IPS-20b (cell line): Measurements from ENCODE around the gene PRKD1.

Source experiments
- H3K27ac ChIP-seq: one replicate; pipeline ENCODE4 v1.5.1; 2013; ENCODE audit warnings: low read length
- H3K27me3 ChIP-seq: 2 replicates; pipeline ENCODE4 v1.6.1; 2013; ENCODE audit warnings: mild to moderate bottlenecking, low read length, inconsistent platforms; ENCODE audit not compliant: insufficient read depth
- H3K36me3 ChIP-seq: 2 replicates; pipeline ENCODE4 v1.6.1; 2013; ENCODE audit warnings: low read depth, mild to moderate bottlenecking, inconsistent platforms, low read length, moderate library complexity; ENCODE audit not compliant: insufficient read depth
- H3K4me1 ChIP-seq: 2 replicates; pipeline ENCODE4 v1.6.1; 2013; ENCODE audit warnings: mild to moderate bottlenecking, control low read depth, inconsistent platforms, low read length, moderate library complexity; ENCODE audit not compliant: insufficient read depth
- H3K4me3 ChIP-seq: 2 replicates; pipeline ENCODE4 v1.5.1; 2013; ENCODE audit warnings: mild to moderate bottlenecking, low read length, inconsistent platforms
- H3K9ac ChIP-seq: 2 replicates; pipeline ENCODE4 v1.6.1; 2013; ENCODE audit warnings: low read depth, mild to moderate bottlenecking, inconsistent platforms, low read length, moderate library complexity
- H3K9me3 ChIP-seq: 2 replicates; pipeline ENCODE4 v1.6.1; 2013; ENCODE audit warnings: mild to moderate bottlenecking, low read depth, low read length, inconsistent platforms; ENCODE audit not compliant: insufficient read depth

The PRKD1 gene

GRCh38 chr14:29579838-29580237, 347.8 kb downstream of the PRKD1 start:
- Histone ChIP-seq H3K27me3 (no peaks in the 10 kb centered on the region), H3K4me3 (no peak overlapping the region), H3K9me3 (no peaks in the 10 kb centered on the region), H3K27ac (no peak overlapping the region), H3K4me1 (no peaks in the 10 kb centered on the region; the same call in 1 of the 2 replicates), H3K36me3 (no peaks in the 10 kb centered on the region), H3K9ac (no peak overlapping the region)

DNA sequence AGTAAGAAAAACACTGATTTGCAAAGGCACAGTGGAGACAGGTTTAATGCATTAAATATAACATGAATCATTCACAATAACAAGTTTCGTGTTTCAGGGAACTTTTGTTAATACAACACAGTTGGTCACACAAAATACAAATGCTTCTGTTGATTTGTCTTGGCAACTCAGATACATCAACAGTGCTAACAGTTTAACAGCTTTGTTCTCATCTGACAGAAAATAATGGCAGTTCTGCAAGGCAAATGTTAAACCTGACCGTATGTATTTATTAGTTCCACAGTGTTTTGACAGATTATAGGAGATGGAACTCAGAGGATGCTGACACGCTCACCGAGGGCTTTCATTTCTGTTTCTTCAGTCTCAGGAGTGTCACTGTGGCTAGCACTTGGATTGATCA, 350.7 kb downstream of the PRKD1 start:
- Histone ChIP-seq H3K27me3 (no peaks in the 10 kb centered on the region), H3K4me1 (no peaks in the 10 kb centered on the region)

GRCh38 chr14:29569194-29569593, 358.5 kb downstream of the PRKD1 start:
- no peaks in the 10 kb centered on the region for H3K27me3 ChIP-seq
- no peak overlapping the region for H3K9ac ChIP-seq
- H3K9me3 ChIP-seq: peaks cover 17% of the 10 kb centered on the region
- no peaks in the 10 kb centered on the region for H3K4me1 ChIP-seq
- no peak overlapping the region for H3K27ac ChIP-seq
- H3K36me3 ChIP-seq: no peaks in the 10 kb centered on the region
- H3K4me3 ChIP-seq: no peak overlapping the region

More for the DNA sequence above, 350.7 kb downstream of the PRKD1 start:
- no peak overlapping the region for H3K4me3 ChIP-seq
- H3K9me3 ChIP-seq: no peaks in the 10 kb centered on the region
- no peak overlapping the region for H3K27ac ChIP-seq
- no peak overlapping the region for H3K9ac ChIP-seq
- H3K36me3 ChIP-seq: no peaks in the 10 kb centered on the region

GRCh38 chr14:29566194-29566593, 361.5 kb downstream of the PRKD1 start:
- Histone ChIP-seq H3K4me1 (no peaks in the 10 kb centered on the region), H3K36me3 (no peaks in the 10 kb centered on the region), H3K27me3 (no peaks in the 10 kb centered on the region), H3K4me3 (no peak overlapping the region), H3K27ac (no peak overlapping the region), H3K9ac (no peak overlapping the region), H3K9me3 (peaks cover 17% of the 10 kb centered on the region)

GRCh38 chr14:29558516-29558915, 369.1 kb downstream of the PRKD1 start:
- Histone ChIP-seq H3K9me3 (no peaks in the 10 kb centered on the region), H3K27me3 (no peaks in the 10 kb centered on the region), H3K4me3 (no peak overlapping the region), H3K4me1 (no peaks in the 10 kb centered on the region), H3K9ac (no peak overlapping the region), H3K27ac (no peak overlapping the region), H3K36me3 (no peaks in the 10 kb centered on the region)

DNA sequence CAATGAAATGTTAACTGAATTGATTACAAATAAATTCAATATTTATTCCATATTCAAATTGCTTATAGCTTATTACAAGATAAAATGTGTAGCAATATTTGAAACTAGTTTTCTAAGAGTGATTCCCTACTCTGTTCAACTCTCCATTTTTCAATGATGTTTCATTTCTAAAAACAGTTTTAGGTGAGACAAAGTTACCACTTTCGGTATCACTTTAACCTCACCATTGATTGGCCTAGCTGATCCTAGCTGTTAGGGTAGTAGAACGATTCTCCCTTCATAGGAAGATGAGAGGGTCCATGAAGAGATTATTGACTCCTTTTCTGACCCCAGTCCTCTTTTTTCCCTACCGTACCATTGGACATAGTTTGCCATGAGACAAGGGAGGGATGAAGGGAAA, 373.3 kb downstream of the PRKD1 start:
- H3K4me3 ChIP-seq: no peak overlapping the region
- H3K27me3 ChIP-seq: no peaks in the 10 kb centered on the region
- no peak overlapping the region for H3K9ac ChIP-seq
- no peaks in the 10 kb centered on the region for H3K36me3 ChIP-seq
- H3K9me3 ChIP-seq: no peaks in the 10 kb centered on the region
- no peaks in the 10 kb centered on the region for H3K4me1 ChIP-seq
- H3K27ac ChIP-seq: no peak overlapping the region

GRCh38 chr14:29553427-29553826, 374.2 kb downstream of the PRKD1 start:
- no peaks in the 10 kb centered on the region for H3K36me3 ChIP-seq
- H3K4me1 ChIP-seq: no peaks in the 10 kb centered on the region
- H3K27ac ChIP-seq: no peak overlapping the region
- H3K9ac ChIP-seq: no peak overlapping the region
- no peak overlapping the region for H3K4me3 ChIP-seq
- no peaks in the 10 kb centered on the region for H3K9me3 ChIP-seq
- H3K27me3 ChIP-seq: no peaks in the 10 kb centered on the region

DNA sequence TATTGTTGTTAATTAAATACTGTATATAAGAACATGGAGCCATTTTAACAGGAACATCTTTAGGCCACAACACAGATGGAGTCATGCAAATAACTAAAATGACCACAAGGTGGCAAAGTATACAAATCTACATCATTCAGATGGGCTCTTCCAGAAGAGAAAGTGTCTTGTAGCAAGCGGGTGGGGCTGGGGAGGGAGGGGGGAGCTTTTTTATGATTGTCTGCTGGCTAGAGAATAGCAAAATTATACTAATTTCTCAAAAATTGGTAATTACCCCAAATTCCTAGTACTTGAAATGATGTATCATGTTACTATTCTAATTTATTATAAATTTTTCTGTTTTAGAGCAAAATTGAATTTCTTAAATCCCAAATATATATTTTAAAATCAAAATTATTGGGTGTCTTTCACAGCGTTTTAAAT, 378.7 kb downstream of the PRKD1 start:
- no peaks in the 10 kb centered on the region for H3K9me3 ChIP-seq
- no peak overlapping the region for H3K4me3 ChIP-seq
- no peak overlapping the region for H3K9ac ChIP-seq
- no peaks in the 10 kb centered on the region for H3K4me1 ChIP-seq
- H3K36me3 ChIP-seq: no peaks in the 10 kb centered on the region
- H3K27me3 ChIP-seq: no peaks in the 10 kb centered on the region
- no peak overlapping the region for H3K27ac ChIP-seq

DNA sequence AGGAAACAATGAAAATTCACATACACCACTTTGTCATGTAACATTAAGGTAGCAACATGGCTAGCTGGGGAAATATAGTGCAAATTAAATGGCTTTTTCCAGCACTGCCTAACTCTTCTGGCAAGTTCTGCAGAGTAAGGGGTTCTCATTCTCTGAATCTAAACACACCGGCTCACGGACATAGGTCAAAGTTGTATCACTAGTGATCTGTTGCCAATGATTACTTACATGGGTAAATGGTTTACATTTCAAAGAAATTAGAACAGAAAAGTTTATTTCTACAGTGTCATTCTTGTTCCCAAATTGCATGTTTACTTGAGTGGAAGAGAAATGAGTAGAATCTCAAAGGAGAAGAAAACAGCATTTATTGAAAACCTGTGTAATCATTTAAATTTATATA, 381.9 kb downstream of the PRKD1 start:
- Histone ChIP-seq H3K36me3 (no peaks in the 10 kb centered on the region), H3K9ac (no peak overlapping the region), H3K4me3 (no peak overlapping the region), H3K27me3 (no peaks in the 10 kb centered on the region), H3K9me3 (no peaks in the 10 kb centered on the region), H3K27ac (no peak overlapping the region), H3K4me1 (no peaks in the 10 kb centered on the region)

DNA sequence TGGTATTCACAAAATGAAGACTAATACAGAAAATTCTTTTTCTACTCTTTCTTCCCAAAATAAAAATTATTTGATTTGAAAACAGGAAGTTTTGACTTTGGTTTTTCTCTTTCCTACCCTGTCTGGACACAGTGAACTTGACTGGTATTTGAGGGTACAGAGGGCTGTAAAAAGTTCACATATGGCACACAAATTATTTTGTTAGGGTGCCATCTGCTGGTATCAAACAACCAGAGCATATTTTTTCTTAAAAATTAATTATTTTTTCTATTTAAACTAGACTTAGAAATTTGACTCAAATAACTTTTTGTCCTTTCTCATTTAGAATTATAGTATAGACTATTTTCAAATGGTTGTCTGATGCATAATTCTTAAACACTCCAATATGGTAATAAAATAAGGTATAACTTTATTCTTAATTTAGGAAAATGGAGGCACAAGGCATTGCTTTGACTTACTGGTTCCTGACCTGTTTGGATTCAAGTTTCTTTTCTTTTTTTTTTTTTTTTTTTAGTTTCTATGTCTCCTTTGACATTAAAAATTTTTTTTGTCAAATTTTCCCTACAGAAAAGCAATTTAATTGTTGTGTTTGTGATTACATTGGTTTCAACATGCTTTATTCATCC, 390.6 kb downstream of the PRKD1 start:
- Histone ChIP-seq H3K9ac (no peak overlapping the region), H3K4me3 (no peak overlapping the region), H3K36me3 (no peaks in the 10 kb centered on the region), H3K27ac (no peak overlapping the region), H3K4me1 (no peaks in the 10 kb centered on the region), H3K9me3 (peaks cover 4% of the 10 kb centered on the region; the same call in 1 of the 2 replicates), H3K27me3 (no peaks in the 10 kb centered on the region)

DNA sequence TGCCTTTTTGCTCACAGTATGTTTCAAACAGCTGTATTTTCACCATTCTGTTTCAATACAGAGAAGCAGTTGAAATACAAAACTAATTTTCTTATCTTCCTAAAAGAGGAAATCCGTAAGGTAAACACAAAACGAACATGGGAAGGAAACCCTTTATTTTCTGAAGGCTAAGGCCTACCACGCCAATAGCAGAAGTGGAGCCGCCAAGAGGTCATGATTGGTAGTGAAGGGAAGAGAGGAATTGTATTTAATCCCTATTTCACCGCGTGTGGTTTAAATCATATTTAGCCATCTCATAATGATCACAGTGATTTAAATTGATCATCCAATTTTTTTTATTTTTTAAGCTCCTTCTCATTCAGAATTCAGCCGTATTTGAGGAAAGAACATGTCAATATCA, 398.2 kb downstream of the PRKD1 start:
- H3K4me1 ChIP-seq: no peaks in the 10 kb centered on the region
- H3K27me3 ChIP-seq: no peaks in the 10 kb centered on the region
- H3K9ac ChIP-seq: no peak overlapping the region
- H3K9me3 ChIP-seq: no peaks in the 10 kb centered on the region
- H3K27ac ChIP-seq: no peak overlapping the region
- no peaks in the 10 kb centered on the region for H3K36me3 ChIP-seq
- no peak overlapping the region for H3K4me3 ChIP-seq

DNA sequence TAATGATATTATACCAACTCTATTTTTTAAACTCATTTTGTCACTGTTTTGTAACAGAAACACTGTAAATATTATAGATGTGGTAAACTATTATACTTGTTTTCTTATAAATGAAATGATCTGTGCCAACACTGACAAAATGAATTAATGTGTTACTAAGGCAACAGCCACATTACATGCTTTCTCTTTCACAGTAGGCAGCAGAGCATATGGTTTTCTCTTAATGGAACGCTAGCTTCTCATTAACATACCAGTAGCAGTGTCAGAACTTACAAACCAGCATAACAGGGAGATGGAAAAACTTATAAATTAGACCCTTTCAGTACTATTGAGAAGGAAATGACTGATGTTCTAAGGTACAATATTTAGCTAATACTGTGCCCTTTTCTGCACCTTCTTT, 398.8 kb downstream of the PRKD1 start:
- Histone ChIP-seq H3K4me1 (no peaks in the 10 kb centered on the region), H3K36me3 (no peaks in the 10 kb centered on the region), H3K9me3 (no peaks in the 10 kb centered on the region), H3K27me3 (no peaks in the 10 kb centered on the region), H3K4me3 (no peak overlapping the region), H3K9ac (no peak overlapping the region), H3K27ac (no peak overlapping the region)
